Right ventricle myocardium inferior (tissue), 1 donor: Measurements from ENCODE around the gene SCEL. TPM values are rescaled to one million over a fixed set of nuclear protein-coding genes. Genes with fewer than 3 reads are reported as not detected.

Experiments
- ATAC-seq: fragments of 200-7000 bp; cut with Tn5 transposase; one replicate; pipeline ENCODE4 v1.9.1; 2020; ENCODE audit warnings: mild to moderate bottlenecking, moderate library complexity
- DNase-seq: peaks from one replicate; pipeline ENCODE4 v3.0.0; 2021; ENCODE audit errors: missing footprints
- intact Hi-C: fragments of 100-400 bp; cut with DNase I; formaldehyde crosslinking; loops from one replicate; pipeline ENCODE4 v1.11.0; 2022
- long read RNA-seq: library from polyadenylated mRNA; unstranded; transcript quantifications from one replicate; pipeline ENCODE4 v2.0.0, GENCODE V29; 2021
- total RNA-seq: library from RNA; stranded (reverse); fragmentation: NEBNext Ultra II Directional; extraction: Animal tissue kit (Norgen Biotek cat#: 25700); gene quantifications from one replicate; pipeline ENCODE4 v1.2.1, GENCODE V29; 2021
- donor health status: DM: no; HTN: yes; CAD: no; lungs with severe emphysema.

Gene SCEL, protein sequence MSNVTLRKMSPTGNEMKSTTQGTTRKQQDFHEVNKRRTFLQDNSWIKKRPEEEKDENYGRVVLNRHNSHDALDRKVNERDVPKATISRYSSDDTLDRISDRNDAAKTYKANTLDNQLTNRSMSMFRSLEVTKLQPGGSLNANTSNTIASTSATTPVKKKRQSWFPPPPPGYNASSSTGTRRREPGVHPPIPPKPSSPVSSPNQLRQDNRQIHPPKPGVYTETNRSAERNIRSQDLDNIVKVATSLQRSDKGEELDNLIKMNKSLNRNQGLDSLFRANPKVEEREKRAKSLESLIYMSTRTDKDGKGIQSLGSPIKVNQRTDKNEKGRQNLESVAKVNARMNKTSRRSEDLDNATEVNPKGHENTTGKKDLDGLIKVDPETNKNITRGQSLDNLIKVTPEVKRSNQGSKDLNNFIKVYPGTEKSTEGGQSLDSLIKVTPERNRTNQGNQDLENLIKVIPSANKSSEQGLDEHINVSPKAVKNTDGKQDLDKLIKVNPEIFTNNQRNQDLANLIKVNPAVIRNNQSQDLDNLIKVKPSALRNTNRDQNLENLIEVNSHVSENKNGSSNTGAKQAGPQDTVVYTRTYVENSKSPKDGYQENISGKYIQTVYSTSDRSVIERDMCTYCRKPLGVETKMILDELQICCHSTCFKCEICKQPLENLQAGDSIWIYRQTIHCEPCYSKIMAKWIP
- not detected for total RNA-seq
- long read RNA-seq: 0 reads

DNA sequence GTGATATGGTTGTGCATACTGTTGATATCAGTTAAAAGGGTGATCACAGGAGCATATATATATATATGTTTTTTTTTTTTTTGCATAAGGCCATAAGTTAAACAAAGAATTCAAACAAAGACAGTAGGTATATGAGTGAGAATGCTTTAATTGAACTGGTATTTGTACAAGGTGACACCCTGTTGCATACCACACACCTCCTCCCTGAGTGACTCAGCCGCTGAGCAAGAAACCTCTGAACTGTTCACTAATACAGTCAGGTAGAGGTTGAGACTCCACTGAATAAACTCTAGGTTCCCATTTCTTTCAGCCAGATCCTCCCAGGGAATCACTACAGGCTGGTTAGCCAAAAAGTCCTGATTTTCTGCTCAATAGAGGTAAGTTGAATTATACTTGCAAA, at the start of gene SCEL:
TSS of gene SCEL (plus strand) at position 259 of the 400 bp plus-strand sequence. CDS start 20,170 bp downstream, outside the sequence.
- intact Hi-C loops: no loop called here
- no peak for ATAC-seq
- DNase-seq: no peak

DNA sequence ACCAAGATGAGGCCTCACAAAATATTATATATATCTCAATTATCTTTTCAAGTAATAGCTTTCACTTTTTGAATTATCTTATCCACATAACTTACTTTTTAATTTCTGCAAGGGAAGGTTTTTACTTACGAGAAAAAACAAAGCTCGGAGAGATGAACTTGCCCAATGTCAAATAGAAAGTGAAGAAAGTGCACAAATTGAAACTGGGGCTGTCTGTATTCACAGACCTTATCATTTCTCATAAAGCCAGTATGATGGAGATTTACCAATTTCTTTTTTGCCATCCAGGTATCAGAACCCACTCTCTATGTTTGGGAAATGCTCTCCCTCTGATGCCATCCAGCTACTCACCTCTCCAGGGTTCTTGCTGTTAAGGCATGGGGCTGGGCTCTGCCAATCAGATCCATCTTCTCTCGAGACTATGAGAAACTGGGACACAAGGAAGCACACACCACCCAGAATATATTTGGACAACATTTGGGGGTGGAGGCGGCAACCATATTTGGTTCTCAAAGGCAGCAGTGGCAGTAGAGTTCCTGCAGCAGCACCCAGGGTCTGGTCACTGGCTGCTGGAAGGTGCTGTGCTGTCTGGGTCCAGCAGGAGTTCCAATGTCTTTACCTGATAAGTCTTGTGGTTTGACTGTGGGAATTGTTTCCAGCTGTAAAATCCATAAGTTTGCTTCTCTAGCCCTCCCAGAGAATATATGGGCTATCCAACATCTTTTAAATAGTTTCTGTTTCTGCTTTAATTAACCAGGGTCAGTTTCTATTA, 45.8 kb upstream of the SCEL start:
- no peak for DNase-seq
- intact Hi-C loops: loop anchor here (5.0 kb wide), 1 partner anchor 78 kb away; no protein-coding TSS in a partner anchor
- ATAC-seq: no peak

DNA sequence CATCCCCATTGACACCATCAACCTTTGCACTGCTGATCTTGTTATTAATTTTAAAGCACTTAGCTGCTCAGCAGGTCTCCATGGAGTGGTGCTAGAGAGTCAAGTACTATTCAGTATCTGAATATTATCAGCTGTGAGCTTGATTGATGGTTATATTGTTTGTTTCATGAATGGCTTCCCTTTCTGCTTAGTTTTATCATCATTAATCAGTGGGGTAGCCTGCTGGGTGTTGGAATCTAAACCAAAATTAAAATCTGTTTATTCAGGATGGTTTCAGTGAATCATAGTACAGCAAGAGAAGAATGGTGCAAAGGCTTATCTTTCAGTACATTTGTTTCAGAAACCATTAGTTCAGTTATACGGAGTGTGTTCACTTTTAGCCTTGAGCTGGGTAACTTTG, 42.5 kb upstream of the SCEL start:
- DNase-seq: no peak
- no peak for ATAC-seq
- intact Hi-C loops: loop anchor here (5.0 kb wide), 1 partner anchor 74 kb away; no protein-coding TSS in a partner anchor

DNA sequence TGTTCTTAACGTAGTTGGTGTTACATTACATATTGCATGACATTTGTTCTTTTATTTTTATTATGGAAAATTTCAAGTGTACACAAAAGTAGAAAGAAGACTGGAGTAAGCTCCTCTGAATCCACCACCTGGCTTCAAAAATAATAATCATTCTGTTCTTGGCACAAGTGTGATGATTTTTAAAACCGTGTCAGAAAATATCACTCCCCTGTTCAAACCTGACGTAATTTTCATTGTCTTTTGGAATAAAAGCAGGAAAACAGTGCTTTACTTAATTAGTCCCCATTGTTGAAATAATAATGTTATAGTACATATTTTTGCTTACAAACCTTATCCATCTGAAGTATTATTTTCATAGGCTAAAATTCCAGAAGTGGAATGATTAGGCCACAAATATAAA, 41.3 kb upstream of the SCEL start:
- DNase-seq: no peak
- intact Hi-C loops: loop anchor here (5.0 kb wide), 1 partner anchor 73 kb away; no protein-coding TSS in a partner anchor
- no peak for ATAC-seq

DNA sequence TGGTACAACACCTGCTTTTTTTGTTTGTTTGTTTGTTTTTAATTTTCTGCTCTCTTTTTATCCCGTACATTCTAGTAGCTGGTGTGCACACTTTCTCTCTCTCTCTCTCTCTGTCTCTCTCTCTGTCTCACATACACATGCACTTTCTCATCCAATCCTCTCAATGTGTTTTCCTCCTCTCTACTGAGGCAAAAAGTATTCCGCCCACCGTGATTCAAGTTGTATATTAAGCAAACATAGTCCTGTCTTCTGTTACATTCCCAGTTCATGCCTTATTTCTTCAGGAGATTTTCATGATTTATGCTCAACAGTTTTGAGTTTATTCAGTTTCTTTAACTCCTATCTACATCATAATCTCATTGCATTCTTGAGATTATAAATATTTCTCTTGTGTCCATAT, 38.2 kb upstream of the SCEL start:
- DNase-seq (no peak), ATAC-seq (no peak)
- intact Hi-C loops: no loop called here

DNA sequence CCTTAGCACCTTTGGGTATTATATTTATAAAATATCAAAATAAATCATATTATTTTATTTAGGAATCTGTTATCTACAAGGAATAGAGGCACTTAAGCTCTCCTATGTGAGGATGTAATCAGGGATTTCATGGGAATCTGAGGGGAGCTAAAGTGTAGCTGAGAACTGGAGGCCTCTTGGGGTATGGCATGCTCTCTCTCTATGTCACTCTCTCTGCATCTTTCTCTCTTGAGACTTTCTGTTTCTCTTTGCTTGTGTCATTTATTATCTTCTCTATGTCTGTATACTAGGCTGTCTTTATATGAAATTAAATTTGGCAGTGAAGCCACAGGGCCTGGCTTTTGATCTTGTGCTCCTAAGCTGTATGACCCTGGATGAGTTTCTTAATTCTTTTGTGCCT, 37.7 kb upstream of the SCEL start:
- no peak for DNase-seq
- no peak for ATAC-seq
- intact Hi-C loops: no loop called here

DNA sequence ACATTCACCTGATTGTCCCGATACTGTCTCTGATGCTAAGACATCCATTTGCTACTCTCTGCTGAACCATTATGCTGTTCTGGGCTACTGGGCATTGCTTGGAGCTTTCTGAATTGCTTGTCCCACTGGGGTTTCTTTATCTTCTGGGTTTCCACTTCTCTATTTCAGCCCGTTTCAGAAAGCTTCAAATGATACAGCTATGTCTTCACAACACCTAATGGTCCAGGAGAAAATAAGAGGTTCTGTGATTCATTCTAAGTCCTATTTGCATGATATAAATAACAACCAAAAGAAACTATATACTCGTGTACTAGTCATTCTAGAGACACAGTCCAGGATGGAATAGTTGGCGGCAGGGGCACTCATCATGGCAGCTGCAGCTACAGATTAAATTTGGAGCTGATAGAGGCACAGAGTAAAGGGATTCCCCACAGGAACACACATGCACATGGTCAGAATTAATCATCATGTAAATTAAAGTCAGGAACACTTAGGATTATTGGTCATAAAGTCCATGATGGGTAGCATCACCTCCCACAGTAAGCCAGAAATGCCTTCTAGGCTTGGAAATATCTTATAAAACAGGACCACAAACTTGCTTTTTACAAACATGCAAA, 33.3 kb upstream of the SCEL start:
- ATAC-seq: no peak
- DNase-seq: no peak
- intact Hi-C loops: no loop called here

DNA sequence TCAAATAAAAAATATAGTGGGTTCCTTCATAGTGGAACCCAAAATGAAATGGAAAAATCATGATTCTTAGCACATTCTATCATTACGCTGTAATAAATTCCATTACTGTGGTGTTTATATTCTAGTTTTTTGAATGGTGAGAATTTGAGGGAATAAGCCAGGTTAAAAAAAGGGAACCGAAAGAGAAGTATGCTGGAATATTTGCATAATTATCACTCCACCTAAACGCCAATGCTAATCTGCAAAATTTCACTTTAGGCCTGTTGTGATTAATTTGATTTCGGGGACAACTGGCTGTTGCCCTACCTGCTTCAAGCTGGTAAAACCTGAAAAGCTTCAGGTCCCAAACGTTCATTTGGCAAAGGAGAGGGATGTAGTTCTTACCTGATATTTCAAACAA, 32.1 kb upstream of the SCEL start:
- intact Hi-C loops: no loop called here
- DNase-seq (no peak), ATAC-seq (no peak)

DNA sequence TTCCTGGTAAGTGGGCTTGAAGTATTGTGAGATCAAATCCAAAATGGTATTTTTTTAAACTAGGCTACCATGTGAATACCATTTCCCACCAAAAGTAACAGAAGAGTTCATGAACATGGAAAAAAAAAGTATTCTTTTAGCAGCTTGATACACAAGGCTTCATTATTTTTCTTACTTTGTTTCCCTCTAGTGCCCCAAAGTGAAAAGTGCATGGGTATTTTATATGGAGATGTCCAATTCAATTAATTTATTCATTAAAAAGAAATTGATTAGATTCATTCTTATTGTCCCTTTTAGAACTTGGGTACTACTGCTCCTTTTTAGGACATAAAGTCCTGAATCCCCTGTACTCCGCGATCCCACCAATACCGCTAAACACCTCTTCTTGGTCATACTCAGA, 28.6 kb upstream of the SCEL start:
- no peak for ATAC-seq
- intact Hi-C loops: no loop called here
- no peak for DNase-seq

DNA sequence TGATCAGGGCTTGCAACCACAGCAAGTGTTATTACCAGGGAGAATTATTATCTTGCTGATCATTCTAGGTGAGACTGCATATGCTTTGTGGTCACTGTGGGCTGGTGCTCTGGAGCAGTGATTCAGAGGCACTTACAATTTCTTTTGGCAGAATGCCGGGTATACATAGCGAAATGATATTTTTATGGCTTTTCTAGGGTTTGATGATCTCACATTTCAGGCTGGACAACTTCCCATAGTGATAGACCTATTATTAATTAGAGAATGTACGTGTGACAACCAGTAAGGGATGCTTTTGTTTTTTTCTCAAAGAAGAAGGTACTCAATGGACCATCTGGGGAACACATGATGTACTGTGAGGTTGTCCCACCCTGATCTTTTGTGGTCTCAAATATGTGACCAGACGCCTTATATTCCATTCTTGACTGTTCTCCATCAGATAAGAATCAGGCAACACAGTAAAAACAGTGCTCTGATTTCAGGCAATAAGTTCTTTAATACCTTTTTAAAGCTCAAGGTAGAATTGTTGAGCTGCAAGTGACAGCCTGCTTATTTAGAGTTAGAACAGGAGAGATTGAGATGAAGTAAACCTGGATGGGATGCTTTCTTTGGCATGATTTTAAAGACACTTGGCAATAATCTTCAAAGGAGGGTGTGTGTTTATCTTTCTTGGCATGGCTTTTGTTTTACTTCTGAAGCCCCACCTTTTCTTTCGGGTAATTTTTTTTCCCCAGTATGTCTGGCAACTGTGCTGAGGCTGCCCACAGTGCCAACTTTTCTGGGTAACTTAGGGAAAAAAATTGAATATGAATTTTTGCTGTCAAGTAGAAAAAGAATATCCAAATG, 27.4 kb upstream of the SCEL start:
- intact Hi-C loops: no loop called here
- no peak for DNase-seq
- no peak for ATAC-seq

DNA sequence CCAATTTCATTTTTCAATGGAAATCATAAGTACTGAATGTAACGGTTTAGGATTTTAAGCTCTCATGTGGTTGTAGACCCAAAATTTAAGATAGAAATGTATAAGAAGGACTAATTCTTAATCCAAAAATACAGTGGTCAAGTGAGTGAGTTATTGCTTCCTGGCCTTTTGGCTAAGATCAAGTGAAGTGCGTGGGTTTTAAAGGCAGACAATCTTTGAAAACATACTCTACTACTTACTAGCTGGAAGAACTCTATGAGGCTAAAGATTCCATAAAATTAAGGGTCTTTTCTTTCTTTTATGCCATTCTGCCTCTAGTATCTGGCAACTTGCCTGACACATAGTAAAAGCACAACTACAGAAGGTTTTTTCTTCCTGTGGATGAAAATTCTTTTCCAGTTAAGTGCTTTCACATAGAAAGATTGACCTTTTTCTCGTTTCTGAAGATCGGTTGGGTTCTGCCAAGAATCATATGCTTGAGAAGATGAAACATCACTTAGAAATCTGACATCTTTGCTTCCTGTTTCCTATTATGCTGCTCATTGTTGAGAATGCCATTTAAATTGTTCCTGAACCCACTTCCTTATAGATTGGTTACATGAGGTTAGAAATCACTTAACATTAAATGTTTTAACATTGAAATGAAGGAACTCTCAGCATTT, 26.4 kb upstream of the SCEL start:
- no peak for ATAC-seq
- intact Hi-C loops: no loop called here
- no peak for DNase-seq

DNA sequence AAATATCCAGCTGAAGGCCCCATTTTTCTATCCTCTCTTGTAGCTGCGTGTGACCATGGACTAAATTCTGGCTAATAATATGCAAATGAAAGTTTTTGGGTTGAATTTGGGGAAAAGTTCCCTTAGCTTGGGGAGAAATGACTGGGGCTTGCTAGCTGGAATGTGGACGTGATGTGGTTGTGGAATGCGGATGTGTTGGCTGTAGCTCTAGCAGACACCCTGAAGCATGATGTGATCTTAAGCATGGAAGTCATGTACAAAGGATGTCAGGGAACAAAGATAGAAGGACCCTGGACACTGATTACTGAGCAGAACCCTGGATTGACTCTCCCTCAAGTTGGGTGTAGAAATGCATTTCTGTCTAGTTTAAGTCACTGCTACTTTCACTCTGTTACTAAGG, 25.4 kb upstream of the SCEL start:
- intact Hi-C loops: no loop called here
- ATAC-seq (no peak), DNase-seq (no peak)

DNA sequence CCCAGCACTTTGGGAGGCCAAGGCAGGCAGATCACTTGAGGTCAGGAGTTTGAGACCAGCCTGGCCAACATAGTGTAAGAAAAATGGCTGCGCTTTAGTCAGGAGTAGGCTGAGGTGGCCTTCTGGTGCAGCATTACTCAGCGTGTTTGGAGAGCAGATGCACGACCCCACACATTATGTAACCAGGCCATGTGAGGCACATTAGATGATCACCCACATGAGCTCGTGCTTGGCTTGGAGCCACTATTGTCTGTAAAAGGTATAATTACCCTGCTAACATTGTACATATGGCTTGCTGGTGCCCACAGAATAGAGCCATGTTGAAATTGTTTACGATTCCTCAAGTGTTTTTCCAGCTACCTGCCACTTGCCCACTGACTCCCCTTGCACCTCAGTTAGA, 24.0 kb upstream of the SCEL start:
- intact Hi-C loops: no loop called here
- no peak for DNase-seq
- no peak for ATAC-seq

DNA sequence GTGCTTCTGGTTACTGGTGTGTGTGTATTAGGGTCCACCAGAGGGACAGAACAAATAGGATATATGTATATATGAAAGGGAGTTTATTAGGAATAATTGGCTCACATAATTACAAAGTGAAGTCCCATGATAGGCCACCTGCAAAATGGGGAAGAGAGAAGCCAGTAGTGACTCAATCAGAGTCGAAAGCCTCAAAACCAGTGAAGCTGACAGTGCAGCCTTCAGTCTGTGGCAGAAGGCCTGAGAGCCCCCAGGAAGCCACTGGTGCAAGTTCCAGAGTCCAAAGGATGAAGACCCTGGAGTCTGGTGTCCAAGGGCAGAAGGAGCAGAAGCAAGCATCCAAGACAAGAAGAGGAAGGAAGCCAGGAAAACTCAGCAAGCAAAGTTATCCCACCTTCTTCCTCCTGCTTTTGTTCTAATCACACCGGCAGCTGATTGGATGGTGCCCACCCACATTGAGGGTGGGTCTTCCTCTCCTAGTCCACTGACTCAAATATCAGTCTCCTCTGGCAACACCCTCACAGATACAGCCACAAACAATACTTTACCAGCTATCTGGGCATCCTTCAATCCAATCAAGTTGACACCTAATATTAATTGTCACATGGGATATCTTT, 21.7 kb upstream of the SCEL start:
- intact Hi-C loops: no loop called here
- ATAC-seq (no peak), DNase-seq (no peak)

DNA sequence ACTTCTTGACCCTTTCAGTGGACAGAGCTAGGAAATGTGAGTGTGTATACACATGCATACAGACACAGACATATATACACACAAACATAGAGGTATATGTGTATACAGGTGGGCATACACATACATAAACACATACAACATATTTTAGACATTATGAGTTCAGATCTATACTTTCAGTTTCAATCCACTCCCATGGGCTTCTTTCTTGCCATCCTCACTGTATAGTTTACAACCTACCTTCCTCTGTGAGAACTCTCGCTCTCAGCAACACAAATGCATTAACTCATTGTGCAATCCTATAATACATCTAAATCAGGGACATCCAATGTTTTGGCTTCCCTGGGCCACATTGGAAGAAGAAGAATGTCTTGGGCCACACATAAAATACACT, 21.2 kb upstream of the SCEL start:
- no peak for DNase-seq
- intact Hi-C loops: no loop called here
- no peak for ATAC-seq

DNA sequence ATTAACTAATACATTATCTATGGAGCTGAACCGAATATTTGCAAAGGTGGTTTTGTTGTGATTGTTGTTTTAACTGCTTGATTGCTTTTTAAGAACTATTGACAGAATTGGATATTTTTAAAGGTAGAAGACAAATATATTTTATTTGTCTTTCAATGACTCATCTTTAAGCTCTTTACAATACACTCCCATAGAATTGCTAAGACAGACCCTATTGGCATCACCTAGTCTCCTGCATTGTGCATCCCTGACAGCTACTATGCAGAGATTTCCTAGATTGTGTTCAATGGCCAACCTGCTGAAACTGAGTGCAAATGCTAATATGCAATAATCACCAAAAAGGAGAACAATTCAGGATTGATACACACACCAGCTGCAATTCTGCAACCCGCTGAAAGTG, 19.7 kb upstream of the SCEL start:
- DNase-seq (no peak), ATAC-seq (no peak)
- intact Hi-C loops: no loop called here

DNA sequence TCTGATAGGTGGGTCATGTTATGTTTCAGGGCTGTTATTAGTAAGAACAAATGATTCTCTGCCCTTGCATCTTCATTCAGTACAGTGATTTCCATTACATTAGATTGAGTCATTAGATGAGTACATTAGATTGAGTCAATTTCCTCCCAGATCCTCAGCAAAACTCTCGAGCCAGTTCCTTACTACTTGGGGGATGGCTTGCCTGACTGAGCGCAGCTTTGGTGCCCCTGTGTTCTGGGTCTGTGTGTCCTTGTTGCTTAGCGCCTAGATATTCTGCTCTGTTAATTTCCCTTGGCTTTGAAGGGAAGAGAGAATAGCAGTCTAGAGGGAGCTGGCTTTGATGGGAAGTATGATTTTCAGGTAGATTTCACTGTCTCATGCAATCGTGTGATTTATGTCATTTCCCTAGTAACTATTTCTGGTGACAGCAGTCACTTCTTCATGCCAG, 19.1 kb upstream of the SCEL start:
- ATAC-seq: no peak
- intact Hi-C loops: no loop called here
- no peak for DNase-seq
